GM03348 (cell line): ENCODE results near the gene LTBP2.

Experiments
- DNase-seq: peaks from one replicate; pipeline ENCODE4 v3.0.0; 2012; ENCODE audit warnings: low spot score

The LTBP2 gene

DNA sequence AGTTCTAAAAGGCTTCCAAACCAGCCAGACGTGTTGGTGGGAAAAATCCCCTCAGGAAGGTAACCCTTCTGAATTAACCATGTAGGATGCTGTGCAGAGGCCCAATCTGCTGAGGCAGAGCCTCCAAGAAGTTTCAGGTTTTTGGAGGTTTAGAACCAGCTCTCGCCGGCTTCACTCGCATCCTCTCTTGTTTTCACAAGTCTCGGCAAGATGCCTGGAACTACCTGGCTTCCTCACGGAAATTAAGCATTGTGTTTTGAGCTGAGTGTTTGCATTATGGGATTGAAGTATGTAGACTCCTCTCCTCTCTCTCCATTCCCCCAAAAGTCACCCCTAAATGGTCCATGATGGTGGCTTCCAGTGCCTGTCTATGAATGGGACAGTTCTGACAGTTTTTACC is 20.6 kb downstream of the LTBP2 start:
- no peak for DNase-seq

GRCh38 chr14:74589291-74589879 is 22.7 kb downstream of the LTBP2 start:
- no peak for DNase-seq

GRCh38 chr14:74587363-74587707 is 24.7 kb downstream of the LTBP2 start:
- no peak for DNase-seq

GRCh38 chr14:74586681-74587362 is 25.2 kb downstream of the LTBP2 start:
- DNase-seq: no peak

DNA sequence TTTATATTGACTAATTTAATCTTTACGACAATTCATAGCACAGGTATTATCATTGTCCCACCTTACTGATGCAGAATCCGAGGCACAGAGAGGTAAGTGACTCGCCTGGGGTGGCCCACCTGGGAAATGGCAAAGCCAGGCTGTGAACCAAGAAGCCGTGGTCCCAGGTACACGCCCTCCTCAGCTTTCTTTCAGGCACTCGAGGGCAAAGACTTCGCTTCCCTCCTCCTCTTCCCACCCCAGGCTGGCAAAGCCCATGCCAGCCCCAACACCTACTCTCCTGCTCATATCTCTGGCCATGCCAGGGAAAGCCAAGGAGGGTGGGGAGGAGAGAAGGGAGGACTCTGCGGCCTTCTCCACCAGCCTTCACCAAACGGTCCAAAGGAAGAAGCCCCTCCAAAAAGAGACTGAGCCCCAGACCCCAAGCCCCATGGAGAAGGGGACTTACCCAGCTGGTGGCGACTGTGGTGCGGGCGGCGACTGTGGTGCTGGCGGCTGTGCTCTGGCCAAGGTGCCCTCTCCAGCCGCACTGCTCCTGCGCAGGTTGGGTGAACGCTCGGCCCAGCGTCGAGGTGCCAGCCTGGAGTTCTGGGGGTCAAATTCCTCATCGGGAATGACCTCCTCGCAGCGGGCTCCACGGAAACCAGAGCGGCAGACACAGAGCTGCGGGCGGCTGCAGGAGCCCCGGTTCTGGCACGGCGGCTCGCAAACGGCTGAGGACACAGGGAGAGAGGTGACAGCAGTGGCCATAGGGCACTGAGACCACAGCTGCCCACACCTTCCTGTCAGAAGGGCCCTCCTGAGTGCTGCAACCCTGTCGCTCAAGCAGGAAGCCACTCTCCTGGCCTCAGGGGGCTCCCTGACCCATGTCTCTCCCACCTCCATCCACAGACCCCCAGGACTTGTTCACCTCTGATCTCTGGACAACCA is 26.4 kb downstream of the LTBP2 start:
- no peak for DNase-seq

GRCh38 chr14:74584951-74585350 is 27.1 kb downstream of the LTBP2 start:
- no peak for DNase-seq

- DNase-seq: peak; percentile 61
Measured at GRCh38 chr14:74583689-74584434, 28.2 kb downstream of the LTBP2 start.

DNA sequence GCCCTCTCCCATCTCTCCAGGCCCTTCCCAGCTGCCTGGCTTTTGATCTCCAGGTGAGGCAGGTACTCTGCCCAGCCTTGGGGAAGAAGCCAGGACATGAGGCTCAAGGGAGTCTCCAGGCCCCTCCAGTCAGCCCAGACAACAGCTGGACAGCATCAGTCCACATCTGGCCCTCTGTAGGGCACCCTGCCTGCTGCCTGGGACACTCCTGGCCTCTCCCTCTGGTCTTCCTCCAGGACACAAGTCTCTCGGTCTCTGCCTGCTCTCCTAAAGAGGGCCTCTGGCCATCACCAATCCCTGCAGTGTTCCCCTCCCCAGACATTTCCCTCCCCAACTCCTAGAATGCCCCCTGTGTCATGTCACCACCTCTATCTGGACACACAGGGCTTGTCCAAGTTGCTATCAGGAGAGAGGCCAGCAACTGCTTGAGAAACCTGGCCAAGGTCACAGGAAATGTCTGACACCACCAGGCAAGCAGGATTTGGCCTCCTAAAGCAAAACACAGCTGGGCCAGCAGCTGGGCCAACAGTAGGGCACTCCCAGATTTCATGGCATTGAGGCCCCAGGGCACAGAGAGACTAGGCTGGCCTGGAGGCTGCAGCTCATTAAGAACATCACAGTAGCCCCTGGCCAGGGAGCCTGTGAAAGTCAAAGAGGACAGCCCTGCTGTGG is 29.0 kb downstream of the LTBP2 start:
- DNase-seq: peak; percentile 20

GRCh38 chr14:74580275-74580672 is 31.8 kb downstream of the LTBP2 start:
- no peak for DNase-seq

- peak; percentile 73 for DNase-seq
Measured at GRCh38 chr14:74579447-74580274, 32.4 kb downstream of the LTBP2 start.

DNA sequence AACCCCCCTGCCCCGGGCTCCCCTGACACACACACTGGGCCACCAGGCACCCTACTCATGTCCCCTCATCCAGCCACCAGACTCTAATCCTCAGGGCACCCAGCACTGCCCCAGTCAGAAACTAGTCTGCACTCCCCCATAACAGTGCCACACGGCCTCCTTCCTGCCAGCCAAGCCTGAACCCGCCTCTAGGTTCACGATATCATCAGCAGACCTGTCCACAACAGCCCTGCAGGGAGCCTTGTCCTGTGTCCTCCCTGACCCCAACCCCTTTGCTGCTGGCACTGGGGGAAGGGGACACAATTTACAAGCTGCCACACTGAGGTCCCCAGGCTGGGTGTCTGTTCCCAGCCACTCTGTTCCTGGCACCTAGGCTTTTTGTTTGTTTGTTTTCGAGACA is 33.6 kb downstream of the LTBP2 start:
- no peak for DNase-seq

DNA sequence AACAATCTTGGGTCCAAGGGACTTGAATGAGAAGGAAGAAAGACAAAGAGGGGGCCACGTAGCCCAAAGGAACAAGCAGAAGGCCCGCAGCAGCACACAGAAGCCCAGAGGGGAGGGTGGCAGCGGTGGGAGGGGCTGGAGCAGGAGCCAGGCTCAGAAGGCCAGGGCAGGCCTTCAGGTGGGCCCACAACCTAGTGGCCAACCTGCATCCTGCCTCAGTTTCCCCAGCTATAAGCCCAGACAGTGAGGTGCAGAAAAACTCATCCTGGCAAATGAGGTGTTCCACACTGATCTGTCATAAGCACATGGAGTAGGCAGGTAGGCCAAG is 34.1 kb downstream of the LTBP2 start:
- no peak for DNase-seq

- peak; percentile 47 for DNase-seq
Measured at GRCh38 chr14:74577247-74577947, 34.6 kb downstream of the LTBP2 start.

GRCh38 chr14:74575936-74576335 is 36.1 kb downstream of the LTBP2 start:
- DNase-seq: no peak

GRCh38 chr14:74575507-74575906 is 36.5 kb downstream of the LTBP2 start:
- no peak for DNase-seq

- DNase-seq: peak; percentile 50
Measured at GRCh38 chr14:74574706-74575105, 37.3 kb downstream of the LTBP2 start.

GRCh38 chr14:74574090-74574433 is 38.0 kb downstream of the LTBP2 start:
- DNase-seq: no peak

- no peak for DNase-seq
Measured at GRCh38 chr14:74573421-74574089, 38.5 kb downstream of the LTBP2 start.

DNA sequence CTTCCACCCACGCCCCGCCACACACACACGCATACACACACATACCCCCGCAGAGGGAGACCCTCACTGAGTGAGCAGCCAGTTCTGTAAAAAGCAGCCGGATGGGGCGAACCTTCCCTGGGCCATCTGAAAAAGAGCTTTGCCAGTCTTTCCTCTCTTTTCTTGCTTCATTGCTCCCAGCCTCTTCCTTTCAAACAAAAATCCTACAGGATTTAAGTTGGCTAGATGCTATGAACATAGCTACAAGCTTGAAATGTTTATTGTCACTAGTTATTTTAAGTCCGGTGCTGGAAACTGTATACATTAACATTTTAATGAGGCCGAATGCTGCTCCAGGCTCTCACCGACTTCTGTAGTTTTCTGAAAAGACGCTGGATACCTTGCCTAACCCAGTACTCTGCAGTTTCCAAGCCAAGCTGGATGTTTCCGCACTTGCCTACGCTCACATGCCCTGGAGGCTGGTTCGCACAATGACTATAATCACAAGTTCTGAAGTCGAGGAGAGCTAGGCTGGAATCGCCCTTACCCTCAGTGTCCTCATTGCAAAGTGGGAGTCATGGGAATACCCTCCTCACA is 39.2 kb downstream of the LTBP2 start:
- no peak for DNase-seq
